Measurements from ENCODE around the gene LSM2. TPM values are rescaled to one million over a fixed set of nuclear protein-coding genes. Genes with fewer than 3 reads are reported as not detected.

The LSM2 gene
- total and polyA plus RNA-seq, 9 of the 15 experiments (the other 6 are each of a cell fraction or from before 2014, with no cell fraction given), result 154 to 407 (median 223) TPM

- TF ChIP-seq NR4A1 (CRISPR knock-in tag; IDR thresholded peaks at IDR 0.05) (peak; percentile 80; the same call in 1 of the 2 replicates), NR4A1 (tag; IDR thresholded peaks at IDR 0.05) (peak; percentile 43), TCFL5 (CRISPR knock-in tag; conservative IDR thresholded peaks at IDR 0.05) (0 out of 2 replicates have a peak, but pooled peaks have one; percentile 39), HBP1 (CRISPR knock-in tag; IDR thresholded peaks at IDR 0.05) (peak; percentile 70; the same call in 1 of the 2 replicates), ZNF165 (CRISPR knock-in tag; IDR thresholded peaks at IDR 0.05; ENCODE audit: borderline replicate concordance) (peak; percentile 85; the same call in 1 of the 2 replicates), HCFC1 (IDR thresholded peaks at IDR 0.05; ENCODE audit: low read depth, low read length) (peak; percentile 57), GTF2E2 (tag; IDR thresholded peaks at IDR 0.05) (peak; percentile 92), MAFK (IDR thresholded peaks at IDR 0.05; ENCODE audit: low read length) (no peak), BCL6 (CRISPR knock-in tag; IDR thresholded peaks at IDR 0.05) (peak; percentile 34; the same call in 1 of the 2 replicates), NR2C2 (CRISPR knock-in tag; IDR thresholded peaks at IDR 0.05) (0 out of 2 replicates have a peak, but pooled peaks have one; percentile 57), NR2C2 (tag; IDR thresholded peaks at IDR 0.05) (no peak), MAFG (tag; conservative IDR thresholded peaks at IDR 0.05) (0 out of 2 replicates have a peak, but pooled peaks have one; percentile 10), ZNF347 (CRISPR knock-in tag; IDR thresholded peaks at IDR 0.05; ENCODE audit: low read depth) (0 out of 2 replicates have a peak, but pooled peaks have one; percentile 71), JUND (IDR thresholded peaks at IDR 0.05; ENCODE audit: borderline replicate concordance, low read depth, low read length) (peak; percentile 27; the same call in 1 of the 2 replicates), JUND (tag; IDR thresholded peaks at IDR 0.05; ENCODE audit: borderline replicate concordance, low read depth, low read length) (no peak), NFATC3 (IDR thresholded peaks at IDR 0.05) (peak; percentile 71; the same call in 1 of the 2 replicates), ZNF583 (CRISPR knock-in tag; IDR thresholded peaks at IDR 0.05) (0 out of 2 replicates have a peak, but pooled peaks have one; percentile 21), MBD2 (IDR thresholded peaks at IDR 0.05; ENCODE audit: borderline replicate concordance, low read depth) (no peak), ZBTB17 (CRISPR knock-in tag; IDR thresholded peaks at IDR 0.05) (peak; percentile 69; the same call in 1 of the 2 replicates), ZNF24 (IDR thresholded peaks at IDR 0.05) (no peak), DMBX1 (CRISPR knock-in tag; IDR thresholded peaks at IDR 0.05; ENCODE audit: borderline replicate concordance) (peak; percentile 33), ELF4 (CRISPR knock-in tag; IDR thresholded peaks at IDR 0.05) (peak; percentile 81; the same call in 1 of the 2 replicates), ZNF696 (CRISPR knock-in tag; conservative IDR thresholded peaks at IDR 0.05) (peak; percentile 73; the same call in 1 of the 2 replicates), ZNF408 (CRISPR knock-in tag; IDR thresholded peaks at IDR 0.05; ENCODE audit: low read depth) (peak; percentile 74; the same call in 1 of the 2 replicates)
Observed at GRCh38 chr6:31826793-31827285, 20.1 kb upstream of the LSM2 start (continued).
